Stimulated activated CD4-positive, alpha-beta T cell treated with anti-CD3 and anti-CD28 coated beads, Interleukin-12 subunit alpha, Interleukin-12 subunit beta, amount 100 ng/mL, for 24 hours (primary cell): ENCODE data around the gene FHAD1.

ENCODE experiments used
- DNase-seq, 2 experiments: peaks; one replicate each; pipeline ENCODE4 v3.0.0-alpha.2; 2020; ENCODE audit warnings: low read depth in 2 of 2

The FHAD1 gene

GRCh38 chr1:15436881-15437442 lies 189.9 kb downstream of the FHAD1 start:
- no peak for DNase-seq

- no peak for DNase-seq
Observed at GRCh38 chr1:15439325-15439724, 192.3 kb downstream of the FHAD1 start.

- no peak for DNase-seq
Observed at GRCh38 chr1:15440357-15440756, 193.3 kb downstream of the FHAD1 start.

GRCh38 chr1:15441247-15441646 lies 194.2 kb downstream of the FHAD1 start:
- DNase-seq = no peak

- DNase-seq = no peak
Observed at GRCh38 chr1:15442119-15442518, 195.1 kb downstream of the FHAD1 start.

GRCh38 chr1:15442759-15443158 lies 195.7 kb downstream of the FHAD1 start:
- no peak for DNase-seq

- no peak for DNase-seq
Observed at GRCh38 chr1:15443281-15443680, 196.3 kb downstream of the FHAD1 start.

GRCh38 chr1:15444468-15445389 lies 197.7 kb downstream of the FHAD1 start:
- no peak for DNase-seq

- DNase-seq = no peak
Observed at GRCh38 chr1:15445390-15446122, 198.5 kb downstream of the FHAD1 start.

- no peak for DNase-seq
Observed at GRCh38 chr1:15446212-15446611, 199.2 kb downstream of the FHAD1 start.
